ENCODE results near the gene SRPRB. TPM values are rescaled to one million over a fixed set of nuclear protein-coding genes. Genes with fewer than 3 reads are reported as not detected.

The SRPRB gene
- total and polyA plus RNA-seq, 9 of the 15 experiments (the other 6 are each of a cell fraction or from before 2014, with no cell fraction given): 29.5 to 66.0 (median 41.4) TPM

- TF ChIP-seq ZBTB11 (CRISPR knock-in tag; IDR thresholded peaks at IDR 0.05) (peak in 1 of 3 experiments; percentile 71; a peak in 2 of 6 replicates), RB1 (IDR thresholded peaks at IDR 0.05; ENCODE audit: low read depth) (no peak), ZNF639 (CRISPR knock-in tag; conservative IDR thresholded peaks at IDR 0.05 in 1 of 2, IDR thresholded peaks at IDR 0.05 in 1 of 2) (no peak), KDM1A (IDR thresholded peaks at IDR 0.05) (peak; percentile 68 to 82), ZNF23 (CRISPR knock-in tag; IDR thresholded peaks at IDR 0.05) (no peak), ZNF165 (CRISPR knock-in tag; IDR thresholded peaks at IDR 0.05; ENCODE audit: borderline replicate concordance) (no peak), ARID1B (IDR thresholded peaks at IDR 0.05) (peak; percentile 98), ATF6 (CRISPR knock-in tag; IDR thresholded peaks at IDR 0.05) (no peak), KLF1 (tag; IDR thresholded peaks at IDR 0.05) (no peak), SPI1 (IDR thresholded peaks at IDR 0.05; ENCODE audit: borderline replicate concordance, low read depth, low read length) (no peak), USF1 (CRISPR knock-in tag; IDR thresholded peaks at IDR 0.05) (no peak), TAF15 (IDR thresholded peaks at IDR 0.05; ENCODE audit: low read depth, low read length) (no peak), ARID2 (IDR thresholded peaks at IDR 0.05) (no peak), ZBED1 (IDR thresholded peaks at IDR 0.05) (no peak), CBFA2T2 (conservative IDR thresholded peaks at IDR 0.05) (peak; percentile 90), ZKSCAN3 (CRISPR knock-in tag; IDR thresholded peaks at IDR 0.05) (no peak), CHD2 (IDR thresholded peaks at IDR 0.05; ENCODE audit: low read depth, low read length) (no peak), ZNF134 (CRISPR knock-in tag; conservative IDR thresholded peaks at IDR 0.05) (no peak), SRSF3 (IDR thresholded peaks at IDR 0.05; ENCODE audit: insufficient read depth, low read length) (no peak)
Observed at GRCh38 chr3:133851266-133851906, 45.8 kb downstream of the SRPRB start (continued).
